HK-2 (cell line): ENCODE measurements around the gene NKIRAS2.
"Not testable (repeated sequence)": the region's sequence is repeated elsewhere in the genome, so short reads cannot be mapped to it uniquely, and the experiment has no call there.

Source experiments
- DNase-seq: peaks from one replicate; pipeline ENCODE4 v3.0.0-alpha.2; 2018; ENCODE audit not compliant: unreplicated experiment

The NKIRAS2 gene

GRCh38 chr17:41998497-41998896, 21.4 kb upstream of the NKIRAS2 start:
- no peak for DNase-seq

GRCh38 chr17:42000413-42001133, 19.3 kb upstream of the NKIRAS2 start:
- DNase-seq = no peak

- DNase-seq = no peak
Measured at GRCh38 chr17:42001729-42002128, 18.2 kb upstream of the NKIRAS2 start.

- no peak for DNase-seq
Measured at GRCh38 chr17:42002175-42002791, 17.6 kb upstream of the NKIRAS2 start.

- DNase-seq = no peak
Measured at GRCh38 chr17:42002792-42003301, 17.0 kb upstream of the NKIRAS2 start.

- no peak for DNase-seq
Measured at GRCh38 chr17:42005166-42005565, 14.7 kb upstream of the NKIRAS2 start.

- DNase-seq = no peak
Measured at GRCh38 chr17:42009170-42009569, 10.7 kb upstream of the NKIRAS2 start.

- DNase-seq = not testable (repeated sequence)
Measured at GRCh38 chr17:42010266-42010680, 9.6 kb upstream of the NKIRAS2 start.

- DNase-seq = no peak
Measured at GRCh38 chr17:42010898-42011516, 8.9 kb upstream of the NKIRAS2 start.

- not testable (repeated sequence) for DNase-seq
Measured at GRCh38 chr17:42012363-42012762, 7.5 kb upstream of the NKIRAS2 start.

- not testable (repeated sequence) for DNase-seq
Measured at GRCh38 chr17:42013740-42014139, 6.2 kb upstream of the NKIRAS2 start.

GRCh38 chr17:42016411-42016831, 3.5 kb upstream of the NKIRAS2 start:
- no peak for DNase-seq

GRCh38 chr17:42016941-42017865, 2.7 kb upstream of the NKIRAS2 start, which contains the start of gene DNAJC7:
Gene DNAJC7, minus strand, starts transcription at chr17:42017439. Its CDS starts 23 bp downstream, at chr17:42017416.
- peak; percentile 91 for DNase-seq

GRCh38 chr17:42017866-42018200, 2.1 kb upstream of the NKIRAS2 start:
- DNase-seq = no peak

- DNase-seq = no peak
Measured at GRCh38 chr17:42018339-42018738, 1.6 kb upstream of the NKIRAS2 start.

GRCh38 chr17:42018988-42019387, 902 bp upstream of the NKIRAS2 start:
- no peak for DNase-seq

GRCh38 chr17:42020845-42021244, 955 bp downstream of the NKIRAS2 start:
- not testable (repeated sequence) for DNase-seq

- DNase-seq = no peak
Measured at GRCh38 chr17:42023524-42024349, 3.8 kb downstream of the NKIRAS2 start.

- DNase-seq = no peak
Measured at GRCh38 chr17:42025191-42025579, 5.3 kb downstream of the NKIRAS2 start.

- no peak for DNase-seq
Measured at GRCh38 chr17:42025936-42026335, 6.0 kb downstream of the NKIRAS2 start.
